Right atrium auricular region (tissue), 2 donors: ENCODE measurements around the gene PRKCA. TPM values are rescaled to one million over a fixed set of nuclear protein-coding genes. Genes with fewer than 3 reads are reported as not detected.

Experiments
- DNase-seq: peaks from one replicate; pipeline ENCODE4 v3.0.0-alpha.2; 2019; ENCODE audit warnings: low spot score
- H3K27ac ChIP-seq, 2 donors: fragments of 200-600 bp; sonication (generic); 1 replicate in 1 of 2; 2 replicates in 1 of 2; pipeline ENCODE4 v1.5.1; 2016 to 2019
- H3K27me3 ChIP-seq, 2 donors: fragments of 200-600 bp; sonication (generic); one replicate each; pipeline versions ENCODE4 v1.5.1 to v1.6.0; 2017 to 2019
- H3K36me3 ChIP-seq: fragments of 200-600 bp; sonication (generic); one replicate; pipeline ENCODE4 v1.5.1; 2016
- H3K4me1 ChIP-seq, 2 donors: fragments of 200-600 bp; sonication (generic); one replicate each; pipeline versions ENCODE4 v1.5.1 to v1.6.0; 2017 to 2019
- H3K4me3 ChIP-seq, 2 donors: fragments of 200-600 bp; sonication (generic); 1 replicate in 1 of 2; 2 replicates in 1 of 2; pipeline ENCODE4 v1.5.1; 2017 to 2019; ENCODE audit warnings: mild to moderate bottlenecking in 1 of 2, moderate library complexity in 1 of 2
- H3K9me3 ChIP-seq, 2 donors: fragments of 200-600 bp; sonication (generic); one replicate each; pipeline ENCODE4 v1.5.1; 2019
- CTCF ChIP-seq, 2 donors: fragments of 200-600 bp; sonication (generic); IDR thresholded peaks; one replicate each; pipeline ENCODE4 v1.5.1; 2019; ENCODE audit warnings: antibody characterized with exemption in 2 of 2
- total RNA-seq, 2 donors: library from RNA; depleted of rRNA; stranded (reverse); fragments of >200 nt; gene quantifications; one replicate each; pipeline ENCODE4 v1.1.0, GENCODE V29; 2016

PRKCA gene
- total RNA-seq, 2 donors from 2014 or later: 6.4 to 6.6 TPM

GRCh38 chr17:66364990-66365490 lies 62.6 kb downstream of the PRKCA start:
- no peak overlapping the region for H3K4me3 ChIP-seq
- H3K27me3 ChIP-seq: no peaks in the 10 kb centered on the region
- H3K4me1 ChIP-seq: no peaks in the 10 kb centered on the region
- DNase-seq: no peak
- H3K9me3 ChIP-seq: no peaks in the 10 kb centered on the region
- no peak overlapping the region for H3K27ac ChIP-seq
- TF ChIP-seq CTCF (IDR thresholded peaks at IDR 0.05): no peak
- no peaks in the 10 kb centered on the region for H3K36me3 ChIP-seq

- Histone ChIP-seq H3K4me1 (no peaks in the 10 kb centered on the region), H3K27ac (no peak overlapping the region), H3K27me3 (no peaks in the 10 kb centered on the region), H3K4me3 (no peak overlapping the region), H3K9me3 (no peaks in the 10 kb centered on the region), H3K36me3 (no peaks in the 10 kb centered on the region)
- DNase-seq: no peak
- TF ChIP-seq CTCF (IDR thresholded peaks at IDR 0.05): no peak
These were observed 63.5 kb downstream of the PRKCA start for GRCh38 chr17:66365903-66366302.

- no peaks in the 10 kb centered on the region for H3K9me3 ChIP-seq
- H3K27ac ChIP-seq: no peak overlapping the region
- no peaks in the 10 kb centered on the region for H3K36me3 ChIP-seq
- no peak for TF ChIP-seq CTCF (IDR thresholded peaks at IDR 0.05)
- no peaks in the 10 kb centered on the region for H3K4me1 ChIP-seq
- H3K27me3 ChIP-seq: no peaks in the 10 kb centered on the region
- H3K4me3 ChIP-seq: no peak overlapping the region
- DNase-seq: no peak
These were observed 64.7 kb downstream of the PRKCA start for GRCh38 chr17:66367107-66367506.

GRCh38 chr17:66369830-66370229 lies 67.4 kb downstream of the PRKCA start:
- H3K9me3 ChIP-seq: no peaks in the 10 kb centered on the region
- no peak overlapping the region for H3K4me3 ChIP-seq
- no peaks in the 10 kb centered on the region for H3K4me1 ChIP-seq
- no peaks in the 10 kb centered on the region for H3K27me3 ChIP-seq
- H3K27ac ChIP-seq: no peak overlapping the region
- DNase-seq: no peak
- TF ChIP-seq CTCF (IDR thresholded peaks at IDR 0.05): no peak
- no peaks in the 10 kb centered on the region for H3K36me3 ChIP-seq

GRCh38 chr17:66371561-66371960 lies 69.1 kb downstream of the PRKCA start:
- DNase-seq: no peak
- Histone ChIP-seq H3K4me3 (no peak overlapping the region), H3K27ac (no peak overlapping the region), H3K9me3 (no peaks in the 10 kb centered on the region), H3K4me1 (no peaks in the 10 kb centered on the region), H3K36me3 (no peaks in the 10 kb centered on the region), H3K27me3 (no peaks in the 10 kb centered on the region)
- TF ChIP-seq CTCF (IDR thresholded peaks at IDR 0.05): no peak

GRCh38 chr17:66372182-66372581 lies 69.8 kb downstream of the PRKCA start:
- no peak overlapping the region for H3K4me3 ChIP-seq
- no peaks in the 10 kb centered on the region for H3K27me3 ChIP-seq
- no peaks in the 10 kb centered on the region for H3K36me3 ChIP-seq
- no peaks in the 10 kb centered on the region for H3K4me1 ChIP-seq
- TF ChIP-seq CTCF (IDR thresholded peaks at IDR 0.05): no peak
- no peak overlapping the region for H3K27ac ChIP-seq
- no peaks in the 10 kb centered on the region for H3K9me3 ChIP-seq
- no peak for DNase-seq
